Measurements from ENCODE around the gene PNO1. TPM values are rescaled to one million over a fixed set of nuclear protein-coding genes. Genes with fewer than 3 reads are reported as not detected.

PNO1 gene
- polyA plus RNA-seq, 1 donor (not counting 4 experiments of a cell fraction or from before 2014, with no cell fraction given): 22.5 TPM

GRCh38 chr2:68203587-68203986 is 45.9 kb downstream of the PNO1 start:
- Histone ChIP-seq H3K79me2 (ENCODE audit: control insufficient read depth, insufficient read depth, low read length) (peaks cover 89% of the 10 kb centered on the region), H3K27me3 (ENCODE audit: control insufficient read depth, extremely low read depth, insufficient read depth, low read length) (no peaks in the 10 kb centered on the region), H3K4me1 (ENCODE audit: control insufficient read depth, extremely low read depth, insufficient read depth, low read length) (no peaks in the 10 kb centered on the region), H4K20me1 (ENCODE audit: control insufficient read depth, extremely low read depth, insufficient read depth, low read length) (no peaks in the 10 kb centered on the region), H3K9ac (ENCODE audit: control insufficient read depth, extremely low read depth, insufficient read depth, low read length) (no peak overlapping the region), H3K4me2 (ENCODE audit: control insufficient read depth, extremely low read depth, insufficient read depth, low read depth, low read length) (no peak overlapping the region), H3K9me1 (ENCODE audit: control insufficient read depth, extremely low read depth, insufficient read depth, low read length) (no peaks in the 10 kb centered on the region), H3K9me3 (ENCODE audit: control insufficient read depth, low read depth, low read length) (no peaks in the 10 kb centered on the region), H2AFZ (ENCODE audit: control insufficient read depth, low read length) (no peak overlapping the region), H3K27ac (ENCODE audit: control insufficient read depth, insufficient read depth, low read length) (no peak overlapping the region), H3K4me3 (ENCODE audit: control insufficient read depth in 2 of 3, extremely low read depth in 1 of 3, insufficient read depth in 2 of 3, low read depth in 1 of 3, low read length in 3 of 3) (no peak overlapping the region), H3K36me3 (ENCODE audit: control insufficient read depth in 2 of 2, extremely low read depth in 1 of 2, insufficient read depth in 2 of 2, low read length in 2 of 2) (no peaks in the 10 kb centered on the region)
- DNase-seq (ENCODE audit: low read depth, low spot score) (no peak), FAIRE-seq (no peak)
- TF ChIP-seq CTCF (optimal IDR thresholded peaks at IDR 0.05 in 1 of 3, IDR thresholded peaks at IDR 0.05 in 1 of 3, conservative IDR thresholded peaks at IDR 0.05 in 1 of 3; ENCODE audit: extremely low read depth in 1 of 3, insufficient read depth in 2 of 3, low read length in 3 of 3) (no peak), EZH2 (IDR thresholded peaks at IDR 0.05; ENCODE audit: low read length) (no peak)
- dilution Hi-C loops (cut with MboI; ENCODE audit: extremely low pct_ligation_motif_present, low sequenced_read_pairs): no loop called here

- dilution Hi-C loops (cut with MboI; ENCODE audit: extremely low pct_ligation_motif_present, low sequenced_read_pairs): no loop called here
- Histone ChIP-seq H3K4me2 (ENCODE audit: control insufficient read depth, extremely low read depth, insufficient read depth, low read depth, low read length) (no peak overlapping the region), H3K27ac (ENCODE audit: control insufficient read depth, insufficient read depth, low read length) (no peak overlapping the region), H3K4me1 (ENCODE audit: control insufficient read depth, extremely low read depth, insufficient read depth, low read length) (no peaks in the 10 kb centered on the region), H3K9me3 (ENCODE audit: control insufficient read depth, low read depth, low read length) (no peaks in the 10 kb centered on the region), H2AFZ (ENCODE audit: control insufficient read depth, low read length) (no peak overlapping the region), H3K9ac (ENCODE audit: control insufficient read depth, extremely low read depth, insufficient read depth, low read length) (no peak overlapping the region), H3K36me3 (ENCODE audit: control insufficient read depth in 2 of 2, extremely low read depth in 1 of 2, insufficient read depth in 2 of 2, low read length in 2 of 2) (peaks cover 0 to 4% of the 10 kb centered on the region in 2 experiments), H3K27me3 (ENCODE audit: control insufficient read depth, extremely low read depth, insufficient read depth, low read length) (no peaks in the 10 kb centered on the region), H3K9me1 (ENCODE audit: control insufficient read depth, extremely low read depth, insufficient read depth, low read length) (no peaks in the 10 kb centered on the region), H3K4me3 (ENCODE audit: control insufficient read depth in 2 of 3, extremely low read depth in 1 of 3, insufficient read depth in 2 of 3, low read depth in 1 of 3, low read length in 3 of 3) (no peak overlapping the region), H3K79me2 (ENCODE audit: control insufficient read depth, insufficient read depth, low read length) (peaks cover 87% of the 10 kb centered on the region), H4K20me1 (ENCODE audit: control insufficient read depth, extremely low read depth, insufficient read depth, low read length) (no peaks in the 10 kb centered on the region)
- FAIRE-seq (no peak), DNase-seq (ENCODE audit: low read depth, low spot score) (no peak)
- TF ChIP-seq EZH2 (IDR thresholded peaks at IDR 0.05; ENCODE audit: low read length) (no peak), CTCF (optimal IDR thresholded peaks at IDR 0.05 in 1 of 3, IDR thresholded peaks at IDR 0.05 in 1 of 3, conservative IDR thresholded peaks at IDR 0.05 in 1 of 3; ENCODE audit: extremely low read depth in 1 of 3, insufficient read depth in 2 of 3, low read length in 3 of 3) (no peak)
These were observed 49.1 kb downstream of the PNO1 start for GRCh38 chr2:68206793-68207192.
